HG02852 (cell line): ENCODE measurements around the gene KPNA6.
"Not testable (repeated sequence)": the region's sequence is repeated elsewhere in the genome, so short reads cannot be mapped to it uniquely, and the experiment has no call there.

Experiments
- ATAC-seq: cut with Tn5 transposase; IDR thresholded peaks from one replicate; pipeline ENCODE4 v1.9.1; 2021; ENCODE audit warnings: mild to moderate bottlenecking, moderate library complexity; ENCODE audit not compliant: unreplicated experiment

Gene KPNA6

DNA sequence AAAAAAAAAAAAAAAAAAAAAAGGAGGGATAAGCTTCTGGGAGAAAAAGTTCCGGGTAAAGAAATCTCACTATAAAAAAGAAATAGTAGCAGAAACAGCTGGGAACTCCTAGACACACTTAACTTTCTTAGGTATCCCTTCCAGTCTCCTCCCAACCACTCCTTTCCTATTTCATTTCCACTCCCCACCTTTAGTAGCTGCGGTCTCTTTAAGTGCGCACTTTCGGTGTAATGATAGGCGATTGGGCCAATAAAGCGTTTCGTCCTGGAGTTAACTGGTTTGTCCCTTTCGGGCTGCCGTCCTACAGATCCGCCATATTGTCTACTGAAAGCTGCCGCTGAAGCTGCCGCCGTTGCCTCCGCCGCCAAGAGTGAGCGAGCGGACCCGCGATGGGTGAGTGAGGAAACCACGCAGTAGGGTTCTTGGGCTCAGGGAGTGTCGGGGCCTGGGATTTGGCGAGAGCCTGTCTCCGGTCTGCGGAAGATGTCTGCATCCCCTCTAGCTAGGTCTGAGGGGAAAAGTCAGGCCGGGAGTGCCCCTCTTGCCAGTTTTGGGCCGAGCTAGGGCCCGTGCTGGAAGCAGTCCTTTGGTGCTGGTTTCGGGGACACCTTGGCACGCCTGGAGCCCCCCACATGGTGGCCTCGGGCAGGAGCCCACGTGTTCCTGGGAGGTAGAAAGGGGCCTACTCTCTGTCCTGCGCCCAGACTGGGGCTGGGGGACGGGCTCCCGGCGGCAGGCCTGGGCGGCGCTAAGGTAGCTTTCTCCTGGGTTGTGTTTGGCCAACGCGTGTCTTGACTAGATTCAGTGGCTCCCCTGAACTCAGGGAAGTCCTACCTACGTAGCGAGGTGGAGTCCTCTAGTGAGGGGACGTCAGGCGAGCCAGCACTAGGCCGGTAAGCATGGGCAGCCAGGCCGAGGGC lies at the start of gene KPNA6:
Gene KPNA6, plus strand, starts transcription at position 315 of the 920 bp plus-strand sequence. Its CDS starts 75 bp downstream, at position 390.
- ATAC-seq, result peak; percentile 56

DNA sequence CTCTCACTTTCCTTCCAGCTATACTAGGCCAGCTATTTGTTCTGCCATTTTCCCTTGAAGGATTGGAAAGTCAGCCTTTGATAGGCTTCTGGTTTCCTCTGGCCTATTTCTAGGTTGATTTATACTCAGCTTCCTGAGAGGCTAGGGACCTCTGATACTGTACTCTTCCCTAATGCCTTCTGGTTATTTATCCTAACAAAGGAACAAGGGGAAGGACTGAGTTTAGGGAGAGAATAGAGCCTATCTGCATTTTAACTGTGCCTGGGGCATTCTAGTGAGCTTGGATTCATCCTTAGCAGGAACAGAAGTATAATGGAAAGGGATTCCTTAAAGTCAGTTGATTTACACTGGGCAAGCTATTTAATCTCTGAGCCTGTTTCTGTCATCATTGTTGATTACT lies 46.9 kb upstream of the KPNA6 start:
- ATAC-seq, result no peak

DNA sequence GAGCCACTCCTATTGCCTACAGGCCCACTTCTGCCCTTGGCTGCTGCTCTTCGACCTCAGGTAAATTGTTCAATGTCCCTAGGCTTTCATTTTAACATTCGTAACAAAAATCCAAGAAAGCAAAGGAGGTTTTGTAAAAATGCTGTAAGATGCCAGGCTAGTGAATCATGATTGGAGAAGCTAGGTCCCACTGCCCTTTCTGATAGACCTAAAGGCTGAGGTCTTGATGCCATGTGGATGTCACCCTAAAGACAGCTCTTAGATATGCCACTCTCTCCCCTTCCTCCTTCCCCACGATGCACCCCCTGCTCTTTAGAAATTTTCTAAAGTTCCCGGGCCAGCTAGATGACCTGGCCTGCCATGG lies 45.0 kb upstream of the KPNA6 start:
- no peak for ATAC-seq

DNA sequence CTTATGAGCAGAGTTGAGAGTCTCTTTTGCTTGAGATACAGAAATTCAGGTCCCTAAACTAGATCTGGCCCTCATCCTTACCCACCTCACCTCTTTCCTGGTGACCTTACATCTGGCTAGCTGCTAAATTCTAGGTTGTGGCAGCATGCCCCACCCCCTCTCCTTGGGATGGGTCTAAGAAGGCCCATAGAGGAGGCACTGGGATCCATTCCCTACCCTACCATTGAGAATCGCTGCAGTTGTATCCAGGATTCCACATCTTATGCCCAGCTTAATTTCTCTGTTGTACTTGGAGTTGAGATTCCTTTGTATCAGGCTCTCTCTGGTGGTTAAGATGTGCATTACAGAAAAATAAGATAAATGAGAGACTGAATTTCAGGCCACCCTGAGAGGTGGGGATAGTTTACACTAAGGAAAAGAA lies 44.6 kb upstream of the KPNA6 start:
- ATAC-seq, result no peak

DNA sequence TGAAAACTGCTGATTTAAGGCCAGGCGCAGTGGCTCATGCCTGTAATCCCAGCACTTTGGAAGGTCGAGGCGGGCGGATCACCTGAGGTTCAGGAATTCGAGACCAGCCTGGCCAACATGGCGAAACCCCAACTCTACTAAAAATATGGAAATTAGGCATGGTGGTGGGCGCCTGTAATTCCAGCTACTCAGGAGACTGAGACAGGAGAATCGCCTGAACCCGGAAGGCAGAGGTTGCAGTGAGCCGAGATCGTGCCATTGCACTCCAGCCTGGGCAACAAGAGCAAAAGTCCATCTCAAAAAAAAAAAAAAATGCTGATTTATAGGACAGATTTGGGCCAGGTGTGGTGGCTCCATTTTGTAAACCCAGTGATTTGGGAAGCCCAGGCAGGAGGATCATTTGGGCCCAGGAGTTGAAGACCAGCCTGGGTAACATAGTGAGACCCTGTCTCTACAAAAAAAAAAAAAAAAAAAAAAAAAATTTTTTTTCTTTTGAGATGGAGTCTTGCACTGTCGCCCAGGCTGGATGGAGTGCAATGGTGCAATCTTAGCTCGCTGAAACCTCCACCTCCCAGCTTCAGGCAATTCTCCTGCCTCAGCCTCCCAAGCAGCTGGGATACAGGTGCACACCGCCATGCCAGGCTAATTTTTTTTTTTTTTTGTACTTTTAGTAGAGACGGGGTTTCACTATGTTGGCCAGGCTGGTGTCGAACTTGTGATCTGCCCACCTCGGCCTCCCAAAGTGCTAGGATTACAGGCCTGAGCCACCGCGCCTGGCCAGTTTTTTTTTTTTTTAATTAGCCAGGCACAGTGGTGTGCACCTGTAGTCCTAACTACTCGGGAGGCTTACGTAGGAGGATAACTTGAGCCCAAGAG lies 42.0 kb upstream of the KPNA6 start:
- ATAC-seq, result not testable (repeated sequence)

DNA sequence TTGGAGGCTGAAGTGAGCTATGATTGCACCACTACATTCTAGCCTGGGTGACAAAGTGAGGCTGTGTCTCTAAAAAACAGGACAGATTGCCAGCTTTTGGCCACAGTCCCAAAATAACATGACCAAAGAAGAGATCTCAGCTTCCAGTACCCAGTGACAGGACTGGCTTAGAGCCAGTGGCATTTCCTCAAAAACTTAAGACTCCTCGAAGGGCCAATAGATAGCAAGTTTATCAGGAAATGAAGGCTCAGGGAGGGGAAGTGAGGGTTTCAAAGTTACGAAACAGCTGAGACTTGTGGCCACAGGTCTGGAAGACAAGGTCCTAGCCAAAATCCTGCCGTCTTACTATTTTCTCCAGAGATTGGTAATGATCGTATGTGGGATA lies 41.4 kb upstream of the KPNA6 start:
- no peak for ATAC-seq

DNA sequence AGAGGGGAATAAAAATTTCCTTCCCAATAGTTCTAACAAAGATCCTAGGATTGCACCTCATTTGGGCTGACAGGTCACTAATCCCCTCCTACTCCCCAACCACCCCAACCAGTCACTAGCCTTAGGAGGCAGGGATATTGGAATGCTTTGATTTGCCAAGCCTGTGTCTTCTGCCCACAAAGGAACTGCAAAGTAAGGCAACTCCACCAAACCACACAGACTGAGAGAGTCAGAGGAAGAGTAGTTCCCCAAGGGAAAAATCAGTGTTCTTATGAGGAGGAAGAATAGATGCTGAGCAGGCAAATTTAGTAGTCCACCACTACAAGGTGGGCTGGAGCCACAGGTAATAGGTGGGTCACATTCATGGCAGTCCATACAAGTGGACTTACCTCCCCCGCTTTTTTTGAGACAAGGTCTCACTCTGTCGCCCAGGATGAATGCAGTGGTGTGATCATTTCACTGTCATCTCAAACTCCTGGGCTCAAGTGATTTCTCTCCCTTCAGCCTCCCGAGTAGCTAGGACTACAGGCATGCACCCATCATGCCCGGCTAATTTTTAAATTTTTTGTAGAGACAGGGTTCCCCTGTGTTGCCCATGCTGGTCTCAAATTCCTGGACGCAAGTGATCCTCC lies 38.8 kb upstream of the KPNA6 start:
- ATAC-seq, result no peak

DNA sequence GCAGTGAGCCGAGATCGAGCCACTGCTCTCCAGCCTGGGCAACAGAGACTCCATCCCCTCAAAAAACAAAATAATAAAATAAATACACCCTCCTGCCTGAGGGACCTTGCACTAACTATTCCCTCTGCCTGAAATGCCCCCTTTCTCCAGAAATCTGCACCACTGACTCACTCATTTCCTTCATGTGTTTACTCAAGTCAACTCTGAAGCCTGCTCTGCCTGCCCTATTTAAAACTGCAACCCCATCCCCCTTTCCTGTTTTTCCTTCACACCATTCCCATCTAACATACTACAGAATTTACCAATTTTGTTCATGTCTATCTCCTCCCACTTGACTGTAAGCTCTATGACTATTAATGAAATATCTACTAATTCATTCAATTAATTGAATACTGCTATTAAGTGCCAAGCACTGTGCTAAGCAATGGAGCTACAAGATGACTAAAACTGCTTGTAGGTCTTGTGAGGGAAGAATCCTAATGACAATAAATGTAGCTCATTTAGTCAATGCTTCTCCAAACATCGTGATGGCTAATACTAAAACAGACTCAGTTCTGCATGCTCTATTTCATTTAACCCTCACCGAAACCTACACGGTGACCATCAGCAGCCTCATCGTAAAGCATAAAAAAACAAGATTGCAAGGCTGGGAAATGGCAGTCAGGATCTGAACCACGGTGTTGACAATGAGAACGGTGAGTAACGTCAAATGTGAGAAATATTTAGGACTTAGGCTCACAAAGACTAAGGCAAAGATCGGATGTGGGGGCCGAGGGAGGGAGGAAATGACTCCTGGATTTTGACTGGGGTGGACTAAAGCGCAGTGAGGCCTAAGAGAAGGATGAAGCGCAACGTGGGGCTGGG lies 35.9 kb upstream of the KPNA6 start:
- ATAC-seq, result no peak

DNA sequence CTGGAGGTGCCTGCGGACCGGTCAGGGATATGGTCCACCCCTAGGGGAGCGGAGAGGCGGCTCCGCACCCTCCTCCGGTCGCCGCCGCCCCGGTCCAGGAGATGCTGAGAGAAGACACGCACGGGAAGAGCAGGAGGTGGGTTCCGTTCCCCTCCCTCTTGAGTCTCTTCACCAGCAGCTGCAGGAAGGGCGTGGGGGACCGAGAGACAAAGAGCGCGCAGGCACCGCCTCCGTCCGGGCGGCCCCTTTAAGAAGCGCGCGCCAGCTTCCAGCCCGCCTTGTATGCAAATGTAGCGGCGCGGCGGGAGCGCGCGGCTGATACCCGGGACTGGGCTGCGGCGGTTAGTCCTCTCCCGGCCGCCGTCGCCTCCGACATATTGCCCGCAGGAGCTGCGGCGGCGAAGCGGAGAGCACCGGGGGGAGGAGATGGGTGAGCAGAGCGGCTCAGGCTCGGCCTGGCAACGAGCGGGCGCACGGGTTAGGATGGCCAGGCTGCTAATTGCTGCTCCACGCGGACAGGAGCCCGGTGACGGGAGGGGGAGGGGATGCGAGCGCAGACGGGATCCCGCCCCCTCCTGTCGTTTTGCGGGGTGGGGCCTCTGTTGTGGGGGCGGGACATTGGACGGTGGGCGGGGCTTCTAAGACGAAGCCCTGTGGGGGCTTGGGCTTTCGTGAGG lies 35.1 kb upstream of the KPNA6 start, which contains the start of gene TMEM39B:
Gene TMEM39B, plus strand, starts transcription at position 318 of the 677 bp plus-strand sequence. Its CDS starts 109 bp downstream, at position 427.
- peak; percentile 88 for ATAC-seq

DNA sequence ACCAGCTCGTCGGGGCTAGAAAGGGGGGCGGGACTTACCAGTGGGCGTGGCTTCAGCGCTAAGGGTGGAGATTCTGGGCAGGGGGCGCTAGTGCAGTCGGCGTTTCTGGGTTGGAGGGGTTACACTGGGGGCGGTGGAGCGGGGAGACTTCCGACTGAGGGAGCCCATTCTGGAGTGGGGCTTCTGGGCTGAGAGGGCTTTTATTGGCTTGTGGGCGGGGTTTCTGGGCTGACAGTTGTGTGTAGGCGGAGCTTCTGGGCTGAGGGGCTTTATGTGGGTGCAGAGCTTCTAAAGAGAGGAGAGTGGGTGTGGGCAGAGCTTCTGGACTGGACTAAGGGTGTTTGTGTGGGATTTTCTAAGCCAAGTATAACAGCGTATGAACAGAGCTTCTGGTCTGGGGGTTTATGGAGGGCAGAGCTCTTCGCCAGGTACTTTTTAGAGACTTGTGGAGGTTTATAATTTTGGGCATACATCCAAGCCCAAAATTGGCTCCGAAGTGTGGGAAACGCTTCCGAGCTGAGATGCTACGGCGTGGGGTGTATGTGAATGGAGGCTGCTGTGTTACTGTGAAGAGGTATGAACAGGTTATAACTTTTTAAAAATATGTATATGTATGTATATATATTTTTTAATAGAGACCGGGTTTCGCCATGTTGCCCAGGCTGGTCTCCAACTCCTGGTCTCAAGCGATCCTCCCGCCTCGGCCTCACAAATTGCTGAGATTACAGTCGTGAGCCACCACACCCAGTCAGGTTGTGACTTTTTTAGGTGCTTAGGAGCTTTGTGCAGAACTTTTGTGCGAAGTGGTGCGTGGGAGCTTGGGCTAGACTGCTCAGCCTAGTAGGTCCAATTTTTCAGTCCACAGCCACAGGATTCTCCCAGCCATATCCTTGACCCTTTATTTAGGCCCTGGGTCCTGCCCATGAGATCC lies 34.3 kb upstream of the KPNA6 start:
- no peak for ATAC-seq

DNA sequence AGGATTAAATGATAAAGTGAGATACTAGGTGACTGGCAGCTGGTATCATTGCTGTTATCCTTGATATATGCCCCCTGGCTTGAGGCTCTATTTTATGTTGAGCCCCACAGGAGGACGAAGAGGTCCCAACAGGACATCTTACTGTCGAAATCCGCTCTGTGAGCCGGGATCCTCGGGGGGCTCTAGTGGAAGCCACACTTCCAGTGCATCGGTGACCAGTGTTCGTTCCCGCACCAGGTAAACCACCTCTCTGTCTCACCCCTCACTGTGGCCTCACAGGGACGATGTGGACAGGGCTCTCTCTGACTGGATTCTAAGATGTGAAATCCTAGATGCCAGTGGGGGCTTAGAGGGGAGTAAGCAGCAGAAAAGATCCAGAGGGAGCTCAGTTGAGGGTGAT lies 33.0 kb upstream of the KPNA6 start:
- ATAC-seq, result no peak

DNA sequence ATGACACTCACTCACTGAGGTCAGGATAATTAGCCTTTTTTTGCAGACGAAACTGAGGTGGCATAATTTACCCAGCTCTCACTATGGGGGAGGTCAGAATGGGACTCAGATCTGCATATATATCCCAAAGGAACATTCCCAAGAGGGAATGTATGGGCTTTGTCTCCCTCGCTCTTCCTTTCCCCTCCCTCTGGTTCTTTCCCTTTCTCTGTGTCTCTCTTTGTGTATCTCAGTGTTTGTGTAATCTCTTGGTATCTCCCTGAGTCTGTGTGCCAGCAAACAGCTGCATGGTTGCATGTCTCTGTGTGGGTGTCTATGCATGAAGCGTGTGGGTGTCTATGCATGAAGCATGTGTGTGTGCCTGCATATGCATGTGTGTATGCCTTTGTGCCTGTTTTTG lies 30.4 kb upstream of the KPNA6 start:
- no peak for ATAC-seq

DNA sequence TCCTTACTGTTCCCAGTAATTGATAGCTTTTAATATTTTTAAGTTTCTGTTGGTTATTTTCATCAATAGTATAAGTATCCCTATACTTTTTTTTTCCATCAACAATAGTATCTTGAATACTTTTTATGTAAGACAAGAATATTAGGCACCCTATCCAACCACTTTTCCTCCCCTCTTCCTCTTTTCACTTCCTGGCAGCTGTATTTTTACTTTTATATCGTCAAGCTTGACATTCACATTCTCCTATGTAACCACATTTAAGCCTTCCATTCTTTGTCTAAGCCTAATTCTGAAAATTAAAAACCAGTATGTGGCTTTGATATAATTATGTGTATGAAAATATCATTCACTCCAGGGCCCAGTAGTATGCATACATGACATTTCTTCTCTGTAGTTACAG lies 25.8 kb upstream of the KPNA6 start:
- no peak for ATAC-seq

DNA sequence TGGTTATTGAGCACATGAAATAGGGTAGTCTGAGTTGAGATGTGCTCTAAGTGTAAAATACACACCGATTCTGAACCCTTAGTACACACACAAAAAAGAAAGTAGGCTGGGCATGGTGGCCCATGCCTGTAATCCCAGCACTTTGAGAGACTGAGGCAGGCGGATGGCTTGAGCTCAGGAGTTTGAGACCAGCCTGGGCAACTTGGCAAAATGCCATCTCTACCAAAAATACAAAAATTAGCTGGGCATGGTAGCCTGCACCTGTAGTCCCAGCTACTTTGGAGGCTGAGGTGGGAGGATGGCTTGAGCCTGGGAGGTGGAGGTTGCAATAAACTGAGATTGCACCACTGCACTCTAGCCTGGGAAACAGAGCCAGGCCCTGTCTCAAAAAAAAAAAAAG lies 21.5 kb upstream of the KPNA6 start:
- not testable (repeated sequence) for ATAC-seq

DNA sequence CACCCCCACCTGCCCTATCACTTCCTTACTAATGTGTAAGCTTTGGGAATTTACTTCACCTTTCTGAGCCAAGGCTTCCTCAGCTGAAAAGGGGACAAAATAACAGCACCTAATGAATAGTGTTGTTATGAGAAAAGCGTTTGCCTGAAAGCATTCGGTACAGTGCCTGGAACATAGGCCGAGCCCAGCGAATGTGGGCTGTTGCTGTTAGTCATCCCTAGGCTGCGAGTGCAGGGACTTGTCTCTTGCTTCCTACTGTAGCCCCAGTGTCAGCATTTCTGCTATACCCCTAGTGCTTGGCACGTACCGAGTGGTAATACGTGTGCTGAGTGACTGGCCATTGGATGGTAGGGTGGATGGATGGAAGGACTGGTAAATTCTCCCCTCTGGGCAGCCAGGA lies 16.7 kb upstream of the KPNA6 start:
- ATAC-seq, result no peak

DNA sequence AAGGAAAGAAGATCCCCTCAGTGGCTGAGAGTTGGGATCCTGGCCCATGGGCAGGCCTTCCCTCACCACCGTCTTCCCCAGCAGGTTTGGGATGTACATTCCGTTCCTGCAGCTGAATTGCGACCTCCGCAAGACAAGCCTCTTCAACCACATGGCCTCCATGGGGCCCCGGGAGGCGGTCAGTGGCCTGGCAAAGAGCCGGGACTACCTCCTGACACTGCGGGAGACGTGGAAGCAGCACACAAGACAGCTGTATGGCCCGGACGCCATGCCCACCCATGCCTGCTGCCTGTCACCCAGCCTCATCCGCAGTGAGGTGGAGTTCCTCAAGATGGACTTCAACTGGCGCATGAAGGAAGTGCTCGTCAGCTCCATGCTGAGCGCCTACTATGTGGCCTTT lies 16.3 kb upstream of the KPNA6 start:
- no peak for ATAC-seq

DNA sequence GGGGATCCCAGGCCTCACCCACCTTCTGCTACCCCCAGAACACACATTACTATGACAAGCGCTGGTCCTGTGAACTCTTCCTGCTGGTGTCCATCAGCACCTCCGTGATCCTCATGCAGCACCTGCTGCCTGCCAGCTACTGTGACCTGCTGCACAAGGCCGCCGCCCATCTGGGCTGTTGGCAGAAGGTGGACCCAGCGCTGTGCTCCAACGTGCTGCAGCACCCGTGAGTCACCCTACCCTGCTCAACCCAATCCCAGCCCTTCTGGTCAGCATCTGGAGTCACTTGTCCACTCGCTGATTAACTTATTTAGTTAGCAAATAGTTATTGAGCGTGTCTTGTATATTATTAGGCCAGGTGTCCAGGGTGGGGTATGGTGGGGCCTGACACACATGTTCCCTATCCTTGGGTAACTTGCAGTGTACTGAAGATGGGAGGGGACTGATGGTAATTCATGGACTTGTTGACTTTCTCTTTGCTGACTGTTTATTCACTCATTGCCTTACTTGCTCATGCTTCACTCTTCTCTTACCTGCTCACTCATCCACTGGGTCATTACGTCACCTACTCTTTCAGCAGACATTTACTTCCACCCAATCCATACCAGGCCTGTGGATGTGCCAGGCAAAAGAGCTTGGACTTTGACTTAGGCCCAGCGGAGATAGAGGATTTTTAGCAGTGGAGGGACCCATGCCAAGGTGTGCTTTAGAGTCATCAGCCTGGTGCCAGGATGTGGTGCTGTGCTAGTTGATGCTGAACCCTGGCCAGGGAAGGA lies 12.9 kb upstream of the KPNA6 start:
- no peak for ATAC-seq

DNA sequence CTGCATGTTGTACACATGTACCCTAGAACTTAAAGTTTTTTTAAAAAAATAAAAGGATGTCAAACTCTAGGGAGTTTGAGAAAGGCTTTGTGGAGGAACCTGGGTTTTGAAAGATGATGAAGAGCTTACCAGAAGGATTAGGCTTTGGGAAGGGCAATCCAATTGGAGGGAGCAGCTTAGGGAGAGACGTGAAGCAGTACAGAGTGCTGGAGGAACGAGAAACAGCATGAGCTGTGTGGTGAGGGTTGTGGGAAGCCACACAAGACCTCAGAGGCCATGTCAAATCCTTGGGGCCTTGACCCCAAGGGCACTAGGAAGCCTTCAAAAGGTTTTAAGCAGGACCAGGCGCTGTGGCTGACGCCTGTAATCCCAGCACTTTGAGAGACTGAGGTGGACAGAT lies 8.4 kb upstream of the KPNA6 start:
- no peak for ATAC-seq
